ENCODE data around the gene PDZK1IP1.

DNA sequence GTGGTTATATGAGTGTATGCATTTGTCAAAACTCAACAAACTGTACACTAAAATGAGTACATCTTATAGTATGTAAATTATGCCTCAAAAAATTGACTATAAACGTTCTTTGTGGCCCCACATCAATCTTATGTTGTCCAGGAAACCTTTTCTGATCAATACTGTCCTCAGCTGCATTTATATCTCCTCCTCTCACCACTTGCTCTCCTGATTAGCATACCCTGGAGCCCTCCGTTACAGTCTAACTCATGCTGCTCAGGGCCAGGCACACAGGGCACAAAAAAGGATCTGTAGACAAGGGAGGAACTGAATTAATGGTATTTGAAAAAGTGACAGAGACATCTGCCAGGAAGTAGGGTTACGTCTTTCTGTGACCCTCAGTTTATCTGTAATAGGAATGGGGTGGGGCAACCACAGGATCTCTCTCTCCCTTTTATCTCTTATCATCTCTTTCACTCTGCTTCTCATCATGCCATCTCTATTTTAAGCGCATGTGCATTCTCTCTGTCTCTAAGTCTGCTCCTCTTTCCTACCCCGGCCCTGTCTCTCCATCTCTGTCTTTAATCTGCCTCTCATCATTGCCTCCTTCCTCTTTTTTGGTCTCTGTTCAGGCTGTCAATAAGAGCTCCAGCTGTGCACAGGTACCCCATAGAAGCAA, 49.2 kb upstream of the PDZK1IP1 start:
- TF ChIP-seq GATA2 (IDR thresholded peaks at IDR 0.05; ENCODE audit: low read depth, low read length) (no peak), GATA3 (IDR thresholded peaks at IDR 0.05; ENCODE audit: low read depth, low read length) (no peak)
